HepG2 (cell line): Measurements from ENCODE around the gene ANKRD52. TPM values are rescaled to one million over a fixed set of nuclear protein-coding genes. Genes with fewer than 3 reads are reported as not detected.

ENCODE experiments used
- ATF5 ChIP-seq: sonication (generic); formaldehyde crosslinking; IDR thresholded peaks from 2 replicates; pipeline ENCODE4 v1.4.0; 2020; ENCODE audit warnings: mild to moderate bottlenecking, low read depth, missing genetic modification reagents
- FOXM1 ChIP-seq: sonication (generic); formaldehyde crosslinking; IDR thresholded peaks from 2 replicates; pipeline ENCODE4 v1.5.0; 2020; ENCODE audit warnings: missing genetic modification reagents
- FOXO4 ChIP-seq: sonication (generic); formaldehyde crosslinking; conservative IDR thresholded peaks from 2 replicates; pipeline ENCODE4 v1.8.1; 2023; ENCODE audit warnings: missing genetic modification reagents
- HES4 ChIP-seq: sonication (generic); formaldehyde crosslinking; IDR thresholded peaks from 2 replicates; pipeline ENCODE4 v1.9.0; 2021; ENCODE audit warnings: mild to moderate bottlenecking, missing genetic modification reagents, borderline replicate concordance
- HNRNPK ChIP-seq: fragments of 200-400 bp; formaldehyde crosslinking; IDR thresholded peaks from 2 replicates; pipeline ENCODE4 v1.6.1; 2018; ENCODE audit warnings: low read length, low read depth, moderate library complexity, mild to moderate bottlenecking; ENCODE audit not compliant: poor library complexity, severe bottlenecking
- LCORL ChIP-seq, 2 experiments: fragments of 450-650 bp in 1 of 2; sonication (generic) in 1 of 2; formaldehyde crosslinking in 1 of 2; IDR thresholded peaks; 2 replicates each; pipeline versions ENCODE4 v1.5.0 to v1.6.1; 2017 to 2020; ENCODE audit warnings: antibody characterized with exemption in 1 of 2, missing genetic modification reagents in 1 of 2
- MAFF ChIP-seq: IDR thresholded peaks from 2 replicates; pipeline ENCODE4 v1.6.1; 2011; ENCODE audit warnings: low read depth, low read length, improper control_type of control experiment
- MATR3 ChIP-seq: sonication (generic); formaldehyde crosslinking; IDR thresholded peaks from 2 replicates; pipeline ENCODE4 v1.4.0; 2020; ENCODE audit warnings: missing genetic modification reagents
- MTERF4 ChIP-seq: sonication (generic); formaldehyde crosslinking; IDR thresholded peaks from 2 replicates; pipeline ENCODE4 v1.8.0; 2023; ENCODE audit warnings: mild to moderate bottlenecking, missing genetic modification reagents
- NCOA2 ChIP-seq: sonication (generic); formaldehyde crosslinking; IDR thresholded peaks from 2 replicates; pipeline ENCODE4 v1.8.0; 2022; ENCODE audit warnings: inconsistent platforms
- SMARCC2 ChIP-seq: fragments of 450-650 bp; IDR thresholded peaks from 2 replicates; pipeline ENCODE4 v1.6.1; 2017; ENCODE audit warnings: antibody characterized with exemption, mild to moderate bottlenecking
- SNRNP70 ChIP-seq: fragments of 200-400 bp; formaldehyde crosslinking; IDR thresholded peaks from 2 replicates; pipeline ENCODE4 v1.6.1; 2017; ENCODE audit warnings: mild to moderate bottlenecking, low read depth, low read length, moderate library complexity
- TCF7L2 ChIP-seq: IDR thresholded peaks from 2 replicates; pipeline ENCODE4 v1.6.1; 2011; ENCODE audit warnings: mild to moderate bottlenecking, low read depth, low read length, moderate library complexity
- TEAD2 ChIP-seq: sonication (generic); formaldehyde crosslinking; IDR thresholded peaks from 2 replicates; pipeline ENCODE4 v1.9.0; 2021; ENCODE audit warnings: missing genetic modification reagents
- ZBED4 ChIP-seq: sonication (generic); formaldehyde crosslinking; IDR thresholded peaks from 2 replicates; pipeline ENCODE4 v1.4.0; 2020; ENCODE audit warnings: missing genetic modification reagents, borderline replicate concordance
- ZNF225 ChIP-seq: sonication (generic); formaldehyde crosslinking; IDR thresholded peaks from 2 replicates; pipeline ENCODE4 v1.4.0; 2020; ENCODE audit warnings: mild to moderate bottlenecking, missing genetic modification reagents
- ZNF280D ChIP-seq: sonication (generic); formaldehyde crosslinking; IDR thresholded peaks from 2 replicates; pipeline ENCODE4 v1.5.1; 2020; ENCODE audit warnings: mild to moderate bottlenecking, missing genetic modification reagents
- ZNF451 ChIP-seq: sonication (generic); formaldehyde crosslinking; IDR thresholded peaks from 2 replicates; pipeline ENCODE4 v1.5.0; 2020; ENCODE audit warnings: mild to moderate bottlenecking, missing genetic modification reagents
- polyA plus RNA-seq, 8 experiments: library from polyadenylated mRNA; depleted of rRNA in 3 of 8; stranded (reverse) in 7 of 8; unstranded in 1 of 8; fragments of >200 nt; fragmentation: Illumina TruSeq in 4 of 8; extraction: Trizol in 4 of 8; gene quantifications; 2 replicates each; pipeline versions ENCODE4 v1.2.1 to v1.2.3, GENCODE V29; 2011 to 2016; ENCODE audit warnings: low read depth in 4 of 8, missing spikeins in 1 of 8, mixed read lengths in 1 of 8; ENCODE audit not compliant: insufficient read depth in 1 of 8
- total RNA-seq, 5 experiments: library from RNA; depleted of rRNA; stranded (reverse); fragments of >200 nt; fragmentation: Illumina TruSeq; extraction: Trizol; gene quantifications; 2 replicates each; pipeline ENCODE4 v1.2.3, GENCODE V29; 2016; ENCODE audit warnings: low read depth in 1 of 5

Gene ANKRD52
- total and polyA plus RNA-seq, 2 of the 13 experiments (the other 11 are each of a cell fraction or from before 2014, with no cell fraction given) = 7.8 to 9.2 TPM

GRCh38 chr12:56189918-56190694 is 68.1 kb downstream of the ANKRD52 start (continued):
- TF ChIP-seq ZNF451 (CRISPR knock-in tag) (peak; percentile 75; the same call in 1 of the 2 replicates), FOXM1 (no peak), MTERF4 (CRISPR knock-in tag) (no peak), ATF5 (0 out of 2 replicates have a peak, but pooled peaks have one; percentile 42), ZNF280D (peak; percentile 89), LCORL (IDR thresholded peaks at IDR 0.05) (no peak), LCORL (CRISPR knock-in tag; IDR thresholded peaks at IDR 0.05) (no peak; the same call in 1 of the 2 replicates), HES4 (CRISPR knock-in tag) (0 out of 2 replicates have a peak, but pooled peaks have one; percentile 14), SMARCC2 (no peak), TCF7L2 (no peak), MAFF (no peak), NCOA2 (CRISPR knock-in tag) (peak; percentile 47; the same call in 1 of the 2 replicates), TEAD2 (CRISPR knock-in tag) (no peak), HNRNPK (no peak), MATR3 (CRISPR knock-in tag) (no peak), FOXO4 (CRISPR knock-in tag) (no peak), ZBED4 (CRISPR knock-in tag) (no peak), SNRNP70 (no peak), ZNF225 (CRISPR knock-in tag) (0 out of 2 replicates have a peak, but pooled peaks have one; percentile 71)
